Gastrocnemius medialis (tissue), 4 donors: ENCODE data around the gene FAM83F.

ENCODE experiments used
- CTCF ChIP-seq, 5 experiments: fragments of 450-650 bp in 3 of 5; fragments of 200-600 bp in 2 of 5; sonication (generic) in 2 of 5; IDR thresholded peaks in 4 of 5; conservative IDR thresholded peaks in 1 of 5; 1 replicate in 4 of 5; 2 replicates in 1 of 5; pipeline ENCODE4 v1.5.1; 2016 to 2019; ENCODE audit warnings: antibody characterized with exemption in 5 of 5, mild to moderate bottlenecking in 3 of 5, moderate library complexity in 3 of 5
- POLR2A ChIP-seq, 2 donors: fragments of 450-650 bp; IDR thresholded peaks; one replicate each; pipeline ENCODE4 v1.6.1; 2017; ENCODE audit warnings: antibody characterized with exemption in 2 of 2, mild to moderate bottlenecking in 2 of 2, moderate library complexity in 2 of 2

- no peak for TF ChIP-seq CTCF (IDR thresholded peaks at IDR 0.05 in 4 of 5, conservative IDR thresholded peaks at IDR 0.05 in 1 of 5)
- no peak for TF ChIP-seq POLR2A (IDR thresholded peaks at IDR 0.05)
These were observed 56.6 kb downstream of the FAM83F start for GRCh38 chr22:40051322-40051721.
